NCI-H2227 treated with DMSO at 0.1 percent for 48 hours (cell line): ENCODE measurements around the gene CFAP221.

ENCODE experiments used
- DNase-seq: peaks from one replicate; lab custom pipeline; 2025; lab: John Stamatoyannopoulos, UW

Gene CFAP221

DNA sequence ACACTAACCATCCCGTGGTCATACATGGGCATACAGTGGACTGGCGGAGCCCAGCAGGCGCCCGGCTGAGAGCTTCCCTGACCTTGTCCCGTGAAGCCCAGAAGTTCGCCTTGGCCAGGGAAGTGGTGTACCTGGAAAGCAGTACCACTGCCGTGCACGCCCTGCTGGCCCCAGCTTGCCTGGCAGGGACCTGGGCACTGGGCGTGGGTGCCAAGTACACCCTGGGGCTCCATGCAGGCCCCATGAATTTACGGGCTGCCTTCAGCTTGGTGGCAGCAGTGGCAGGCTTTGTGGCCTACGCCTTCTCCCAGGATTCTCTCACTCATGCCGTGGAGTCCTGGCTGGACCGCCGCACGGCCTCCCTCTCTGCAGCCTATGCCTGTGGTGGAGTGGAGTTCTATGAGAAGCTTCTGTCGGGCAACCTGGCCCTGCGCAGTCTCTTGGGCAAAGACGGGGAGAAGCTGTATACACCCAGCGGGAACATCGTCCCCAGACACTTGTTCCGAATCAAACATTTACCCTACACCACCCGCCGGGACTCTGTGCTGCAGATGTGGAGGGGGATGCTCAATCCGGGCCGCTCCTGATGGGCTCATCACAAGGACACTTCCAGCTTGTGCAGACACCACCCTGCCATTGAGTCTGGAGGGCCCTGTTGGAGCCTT, 137.1 kb downstream of the CFAP221 start:
- DNase-seq, result no peak

DNA sequence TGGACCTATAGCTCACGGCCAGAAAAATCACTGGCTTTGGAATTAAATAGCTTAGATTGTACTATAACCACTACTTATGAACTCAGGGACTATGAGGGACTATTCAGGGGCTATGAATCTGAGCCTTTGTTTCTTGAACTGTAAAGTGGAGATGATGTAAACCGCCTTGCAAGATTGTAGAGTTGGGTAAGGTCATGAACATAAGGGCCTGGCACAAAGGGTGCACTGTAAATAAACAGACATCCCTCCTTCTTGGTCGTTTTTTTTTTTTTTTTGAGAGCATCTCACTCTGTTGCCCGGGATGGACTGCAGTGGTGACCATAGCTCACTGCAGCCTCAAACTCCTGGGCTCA, 137.6 kb downstream of the CFAP221 start:
- DNase-seq, result no peak

GRCh38 chr2:119682578-119682977, 138.3 kb downstream of the CFAP221 start:
- DNase-seq, result no peak

DNA sequence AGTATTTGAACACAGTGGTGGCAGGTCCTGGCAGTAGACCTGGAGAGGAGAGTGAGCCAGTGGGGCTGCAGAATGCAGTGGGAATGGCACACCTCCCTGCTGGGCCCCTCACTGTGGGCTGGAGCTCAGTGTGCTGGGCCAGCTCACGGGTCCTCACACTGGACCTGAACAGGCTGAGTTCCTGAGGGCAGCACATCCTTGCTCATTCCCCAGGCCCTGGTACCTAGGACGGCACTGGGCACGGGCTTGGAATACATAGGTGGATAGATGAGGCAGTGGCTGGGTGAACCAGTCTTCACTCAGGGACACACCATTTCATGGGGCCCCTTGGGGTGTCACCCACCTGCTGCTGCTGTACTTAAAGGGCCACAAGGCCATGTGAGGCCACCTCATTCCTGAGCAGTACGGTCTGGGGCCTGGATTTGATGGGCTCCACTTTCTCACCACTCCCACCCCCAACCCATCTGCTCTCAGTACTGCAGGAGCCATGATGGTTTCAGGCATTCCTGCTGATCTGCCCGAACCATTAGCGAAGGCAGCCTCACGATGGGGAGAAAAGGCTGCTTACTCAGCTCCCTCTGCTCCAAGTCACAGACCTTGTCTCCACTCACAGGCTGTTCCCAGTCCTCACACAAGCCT, 138.9 kb downstream of the CFAP221 start:
- peak; percentile 38 for DNase-seq

DNA sequence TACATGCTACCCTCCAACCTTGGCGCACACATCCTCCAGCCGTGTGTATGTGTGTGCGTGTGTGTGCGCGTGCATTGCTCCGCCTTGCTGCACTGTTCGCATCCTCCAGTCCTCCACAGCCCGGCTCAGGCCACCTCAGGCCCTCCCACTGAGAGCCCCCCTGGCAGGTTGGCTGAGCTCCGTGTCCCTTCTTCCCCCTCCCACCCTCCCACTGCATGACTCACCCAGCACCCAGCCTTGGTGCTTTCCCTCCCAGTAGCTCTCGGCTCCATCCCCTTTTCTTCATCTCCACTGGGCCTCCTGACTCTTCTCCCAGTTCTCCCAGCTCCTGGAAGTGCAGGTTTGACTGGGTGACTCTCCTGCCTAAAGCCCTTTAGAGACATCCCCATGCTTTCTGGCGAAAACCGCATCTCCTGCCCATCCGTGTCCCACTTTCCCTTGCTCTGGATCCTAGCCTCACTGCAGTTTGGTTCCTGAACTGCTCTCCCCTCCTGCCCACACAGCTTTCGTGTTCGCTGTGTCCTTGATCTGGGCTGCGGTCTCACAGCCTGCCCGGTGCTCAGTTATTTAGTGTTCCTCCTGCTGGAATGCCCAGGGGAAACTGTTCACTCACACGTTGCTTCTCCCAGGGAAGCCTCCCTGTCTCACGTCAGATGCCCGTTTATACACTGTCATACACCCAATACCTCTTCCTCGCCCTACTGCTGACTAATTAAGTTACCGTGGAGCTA, 139.6 kb downstream of the CFAP221 start:
- DNase-seq, result peak; percentile 8

GRCh38 chr2:119684518-119684917, 140.3 kb downstream of the CFAP221 start:
- no peak for DNase-seq

GRCh38 chr2:119688616-119689015, 144.4 kb downstream of the CFAP221 start:
- DNase-seq, result no peak

DNA sequence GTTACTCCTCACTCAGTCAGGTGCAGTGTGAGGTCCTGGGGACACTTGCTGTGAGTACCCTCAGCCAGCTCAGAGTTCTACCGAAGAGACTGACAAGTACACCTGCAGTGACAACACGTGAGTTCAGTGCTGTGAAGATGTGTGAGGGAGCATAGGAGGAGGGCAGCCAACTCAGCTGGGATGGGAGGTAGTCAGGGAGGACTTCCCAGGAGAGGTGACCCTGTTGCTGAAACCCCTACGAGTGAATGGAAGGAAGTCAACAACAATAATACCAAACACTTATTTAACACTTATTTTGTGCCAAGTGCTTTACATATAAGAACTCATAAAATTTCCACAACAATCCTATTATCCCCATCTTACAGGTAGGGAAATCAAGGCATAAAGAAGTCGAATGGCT, 145.0 kb downstream of the CFAP221 start:
- DNase-seq, result no peak

- DNase-seq, result no peak
Observed at GRCh38 chr2:119691189-119691588, 146.9 kb downstream of the CFAP221 start.

- no peak for DNase-seq
Observed at GRCh38 chr2:119691651-119692245, 147.5 kb downstream of the CFAP221 start.

GRCh38 chr2:119692310-119692709, 148.1 kb downstream of the CFAP221 start:
- DNase-seq, result no peak

DNA sequence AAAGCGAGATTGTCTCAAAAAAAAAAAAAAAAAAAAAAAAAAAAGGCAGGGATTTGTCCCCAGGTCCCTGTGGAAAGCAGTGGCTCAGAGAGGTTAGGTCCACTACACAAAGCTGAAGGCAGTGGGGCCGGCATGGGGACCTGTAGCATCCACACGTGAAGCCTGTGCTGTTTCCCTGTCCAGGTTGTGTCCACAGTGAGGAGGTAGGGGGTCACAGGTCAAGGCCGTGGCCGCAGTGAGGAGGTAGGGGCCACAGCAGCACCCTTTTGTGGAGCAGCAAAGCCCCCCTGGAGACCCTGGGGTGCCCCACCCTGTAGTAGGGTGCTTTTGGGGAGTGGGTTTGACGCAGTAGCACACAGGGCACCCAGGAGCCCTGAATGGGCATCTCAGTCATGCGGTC, 148.7 kb downstream of the CFAP221 start:
- no peak for DNase-seq

DNA sequence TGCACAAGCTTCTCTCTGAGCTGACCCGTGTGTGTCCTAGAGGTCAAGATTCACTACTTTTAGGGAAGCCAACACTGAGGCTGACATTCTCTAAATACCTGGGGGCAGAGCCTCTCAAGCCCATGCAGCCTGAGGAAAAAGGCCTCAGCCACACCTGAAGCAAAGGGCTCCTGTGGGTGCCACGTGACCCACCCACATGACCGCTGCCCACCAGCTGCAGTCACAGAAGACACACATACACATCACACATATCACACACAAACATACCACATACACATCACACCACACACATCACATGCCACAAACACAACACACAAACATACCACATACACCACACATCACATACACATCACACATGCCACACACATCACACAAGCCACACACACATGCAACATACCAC, 149.3 kb downstream of the CFAP221 start:
- no peak for DNase-seq

DNA sequence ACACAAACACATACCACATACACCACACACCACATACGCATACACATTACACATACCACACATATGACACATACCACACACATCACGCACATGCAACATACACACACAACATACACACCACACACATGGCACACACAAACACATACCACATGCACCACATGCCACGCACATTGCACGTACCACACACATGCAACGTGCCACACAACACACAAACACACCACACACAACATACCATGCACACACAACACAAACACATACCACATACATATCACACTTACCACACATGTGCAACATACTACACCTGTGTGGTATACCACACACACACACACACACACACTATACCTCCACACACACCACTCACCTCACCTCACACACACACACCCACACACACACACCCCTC, 149.7 kb downstream of the CFAP221 start:
- no peak for DNase-seq

GRCh38 chr2:119694470-119694844, 150.2 kb downstream of the CFAP221 start:
- no peak for DNase-seq

DNA sequence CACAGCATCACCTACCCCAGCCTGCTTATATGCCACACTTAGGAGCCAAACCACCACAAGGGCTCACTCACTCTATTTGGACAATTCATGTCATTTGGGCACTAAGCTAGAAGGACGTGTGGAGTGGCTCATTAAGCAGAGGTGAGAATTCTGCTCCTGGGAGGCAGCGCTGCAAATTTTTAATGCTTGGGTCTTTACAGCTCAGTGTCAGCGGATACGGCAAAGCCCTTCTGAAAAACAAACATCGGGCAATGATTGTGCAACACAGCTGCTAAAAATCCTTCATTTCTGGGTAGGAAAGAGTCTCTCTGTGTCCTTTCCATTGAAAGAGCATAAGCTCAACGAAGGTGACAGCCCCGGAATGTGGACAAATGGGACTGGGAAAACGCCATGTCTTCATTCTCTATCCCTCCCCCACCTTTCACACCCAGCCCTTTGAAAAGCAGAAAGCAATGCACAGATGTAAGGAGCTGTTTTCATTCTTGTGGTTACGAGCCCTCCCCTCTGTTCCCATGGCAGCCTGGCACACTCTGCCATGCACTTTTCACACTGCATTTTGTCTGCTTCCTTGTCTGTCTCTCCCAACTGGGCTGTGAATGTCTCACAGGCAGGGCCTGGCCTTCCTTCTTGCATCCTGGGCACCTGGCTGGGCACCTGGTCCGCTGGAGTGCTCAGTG, 150.7 kb downstream of the CFAP221 start:
- peak; percentile 22 for DNase-seq

- DNase-seq, result no peak
Observed at GRCh38 chr2:119696005-119696404, 151.8 kb downstream of the CFAP221 start.

- no peak for DNase-seq
Observed at GRCh38 chr2:119696494-119697030, 152.3 kb downstream of the CFAP221 start.

GRCh38 chr2:119697290-119698020, 153.2 kb downstream of the CFAP221 start:
- DNase-seq, result no peak

DNA sequence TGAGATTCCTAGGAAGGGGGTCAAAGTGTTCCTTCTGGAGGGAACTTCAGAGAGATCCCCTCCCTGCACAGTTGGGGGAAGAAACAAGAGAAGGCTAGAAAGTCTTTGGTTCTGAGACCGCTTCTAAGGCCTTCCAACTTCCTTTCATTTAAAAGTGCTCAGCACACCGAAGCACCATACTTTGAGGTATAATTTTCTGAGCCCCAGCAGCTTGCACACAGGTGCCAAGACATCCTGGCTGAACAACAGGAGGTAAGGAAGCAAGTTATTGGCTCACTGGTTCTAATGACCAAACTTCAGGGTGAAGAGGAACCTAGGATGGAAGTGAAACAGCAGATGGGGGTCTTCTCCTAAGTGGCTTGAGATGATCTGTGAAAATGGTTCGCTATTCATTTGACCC, 154.0 kb downstream of the CFAP221 start:
- DNase-seq, result no peak

GRCh38 chr2:119699016-119699606, 154.9 kb downstream of the CFAP221 start:
- DNase-seq, result no peak
